PFSK-1 (cell line): ENCODE results near the gene IL15RA.

Source experiments
- FOXP2 ChIP-seq: optimal IDR thresholded peaks from 2 replicates; pipeline ENCODE3; 2011; ENCODE audit warnings: borderline replicate concordance, control low read depth, inconsistent platforms; ENCODE audit not compliant: insufficient read depth; ENCODE audit errors: extremely low read length, extremely low read depth
- POLR2AphosphoS5 ChIP-seq: IDR thresholded peaks from 2 replicates; pipeline ENCODE4 v1.6.1; 2012; ENCODE audit warnings: low read depth, mild to moderate bottlenecking, control low read depth, low read length, moderate library complexity
- SIN3A ChIP-seq: IDR thresholded peaks from 2 replicates; pipeline ENCODE4 v1.6.1; 2012; ENCODE audit warnings: mild to moderate bottlenecking, low read length, moderate library complexity, borderline replicate concordance; ENCODE audit not compliant: insufficient read depth
- TAF1 ChIP-seq: IDR thresholded peaks from 2 replicates; pipeline ENCODE4 v1.6.1; 2012; ENCODE audit warnings: low read length, control low read depth, borderline replicate concordance; ENCODE audit not compliant: insufficient read depth
- TF ChIP-seq, protein P1 (sequence below), 2 experiments: IDR thresholded peaks; 2 replicates each; pipeline versions ENCODE4 v1.6.1 to v1.8.0; 2011 to 2012; ENCODE audit warnings: low read depth in 2 of 2, low read length in 2 of 2, control low read depth in 1 of 2, inconsistent platforms in 1 of 2, mild to moderate bottlenecking in 1 of 2, moderate library complexity in 1 of 2; ENCODE audit not compliant: insufficient read depth in 1 of 2

IL15RA gene

DNA sequence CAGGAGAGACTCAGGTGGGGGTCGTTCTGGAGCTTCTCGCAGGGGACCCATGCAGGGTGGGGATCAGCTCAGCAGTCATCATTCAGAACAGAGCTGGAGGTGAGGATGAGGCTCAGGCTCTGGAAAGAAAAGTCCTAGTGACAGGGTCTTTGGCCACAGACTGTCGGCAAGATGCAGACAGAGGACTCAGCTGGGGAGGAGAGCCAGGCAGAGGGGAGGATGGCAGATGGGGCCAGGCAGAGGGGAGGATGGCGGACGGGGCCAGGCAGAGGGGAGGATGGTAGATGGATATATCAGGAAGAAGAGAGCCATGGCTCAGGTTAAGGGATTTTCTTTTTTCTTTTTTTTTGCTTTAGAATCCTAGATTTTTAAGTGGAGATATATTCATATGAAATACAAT is 7.7 kb upstream of the IL15RA start:
- no peak for TF ChIP-seq FOXP2
- TF ChIP-seq, protein P1, sequence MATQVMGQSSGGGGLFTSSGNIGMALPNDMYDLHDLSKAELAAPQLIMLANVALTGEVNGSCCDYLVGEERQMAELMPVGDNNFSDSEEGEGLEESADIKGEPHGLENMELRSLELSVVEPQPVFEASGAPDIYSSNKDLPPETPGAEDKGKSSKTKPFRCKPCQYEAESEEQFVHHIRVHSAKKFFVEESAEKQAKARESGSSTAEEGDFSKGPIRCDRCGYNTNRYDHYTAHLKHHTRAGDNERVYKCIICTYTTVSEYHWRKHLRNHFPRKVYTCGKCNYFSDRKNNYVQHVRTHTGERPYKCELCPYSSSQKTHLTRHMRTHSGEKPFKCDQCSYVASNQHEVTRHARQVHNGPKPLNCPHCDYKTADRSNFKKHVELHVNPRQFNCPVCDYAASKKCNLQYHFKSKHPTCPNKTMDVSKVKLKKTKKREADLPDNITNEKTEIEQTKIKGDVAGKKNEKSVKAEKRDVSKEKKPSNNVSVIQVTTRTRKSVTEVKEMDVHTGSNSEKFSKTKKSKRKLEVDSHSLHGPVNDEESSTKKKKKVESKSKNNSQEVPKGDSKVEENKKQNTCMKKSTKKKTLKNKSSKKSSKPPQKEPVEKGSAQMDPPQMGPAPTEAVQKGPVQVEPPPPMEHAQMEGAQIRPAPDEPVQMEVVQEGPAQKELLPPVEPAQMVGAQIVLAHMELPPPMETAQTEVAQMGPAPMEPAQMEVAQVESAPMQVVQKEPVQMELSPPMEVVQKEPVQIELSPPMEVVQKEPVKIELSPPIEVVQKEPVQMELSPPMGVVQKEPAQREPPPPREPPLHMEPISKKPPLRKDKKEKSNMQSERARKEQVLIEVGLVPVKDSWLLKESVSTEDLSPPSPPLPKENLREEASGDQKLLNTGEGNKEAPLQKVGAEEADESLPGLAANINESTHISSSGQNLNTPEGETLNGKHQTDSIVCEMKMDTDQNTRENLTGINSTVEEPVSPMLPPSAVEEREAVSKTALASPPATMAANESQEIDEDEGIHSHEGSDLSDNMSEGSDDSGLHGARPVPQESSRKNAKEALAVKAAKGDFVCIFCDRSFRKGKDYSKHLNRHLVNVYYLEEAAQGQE (IDR thresholded peaks at IDR 0.05; ENCODE audit: insufficient read depth in 1 of 2, low read depth in 2 of 2, low read length in 2 of 2): no peak
- TF ChIP-seq TAF1: no peak
- TF ChIP-seq POLR2AphosphoS5: no peak
- TF ChIP-seq SIN3A: no peak

DNA sequence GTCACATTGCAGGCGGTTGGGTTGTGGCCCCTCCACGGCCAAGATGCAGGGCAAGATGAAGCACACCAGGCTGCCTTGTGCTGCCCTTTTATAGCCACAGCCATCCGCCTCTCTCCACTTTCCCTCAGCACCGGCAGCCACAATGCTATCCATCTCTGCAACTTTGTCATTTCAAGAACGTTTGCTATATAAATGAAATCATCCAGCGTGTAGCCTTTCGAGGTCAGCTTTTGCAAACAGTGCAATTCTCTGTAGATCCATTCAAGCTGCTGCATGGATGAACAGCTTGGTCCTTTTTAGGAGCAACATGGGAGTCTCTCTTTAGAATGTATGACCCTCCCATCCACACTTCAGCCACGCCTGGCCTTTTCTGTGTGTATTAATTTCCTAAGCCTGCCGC is 6.4 kb upstream of the IL15RA start:
- no peak for TF ChIP-seq POLR2AphosphoS5

DNA sequence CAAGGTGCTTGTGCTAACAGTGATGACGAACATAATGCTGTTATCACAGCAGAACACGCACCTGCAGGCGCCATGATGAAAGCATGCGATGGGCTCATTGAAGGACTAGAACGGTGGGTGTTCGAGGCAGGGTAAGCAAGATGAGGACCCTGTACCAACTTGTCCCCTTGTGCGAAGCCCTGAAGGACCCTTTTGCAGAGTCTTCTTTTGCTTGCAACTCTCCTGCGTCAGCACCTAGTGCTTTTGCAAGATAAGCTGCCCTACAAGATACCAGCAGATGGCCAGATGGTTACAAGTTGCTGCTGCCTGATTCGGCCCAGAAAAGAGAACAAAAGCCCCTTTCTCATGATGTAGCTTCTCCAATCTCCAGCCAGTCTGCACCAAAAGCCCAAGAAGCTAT is 4.2 kb upstream of the IL15RA start:
- TF ChIP-seq TAF1 (no peak), SIN3A (no peak), POLR2AphosphoS5 (no peak), FOXP2 (no peak)
- TF ChIP-seq, protein P1 (IDR thresholded peaks at IDR 0.05; ENCODE audit: insufficient read depth in 1 of 2, low read depth in 2 of 2, low read length in 2 of 2): no peak

DNA sequence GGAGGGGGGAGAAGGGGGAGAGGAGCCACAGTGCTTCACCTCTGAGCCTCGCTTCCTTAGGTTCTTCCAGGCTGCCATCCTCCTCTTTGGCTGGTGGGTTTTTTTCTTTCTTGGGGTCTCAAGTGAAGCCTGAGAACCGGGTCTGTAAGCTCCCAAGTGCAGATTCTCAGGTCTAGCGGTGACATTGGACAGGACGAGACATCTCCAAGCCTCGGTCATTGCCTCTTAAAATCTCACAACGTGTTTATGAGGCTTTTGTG is 817 bp upstream of the IL15RA start:
- TF ChIP-seq FOXP2 (no peak), SIN3A (no peak), POLR2AphosphoS5 (no peak), TAF1 (no peak)
- TF ChIP-seq, protein P1 (IDR thresholded peaks at IDR 0.05; ENCODE audit: insufficient read depth in 1 of 2, low read depth in 2 of 2, low read length in 2 of 2): no peak

DNA sequence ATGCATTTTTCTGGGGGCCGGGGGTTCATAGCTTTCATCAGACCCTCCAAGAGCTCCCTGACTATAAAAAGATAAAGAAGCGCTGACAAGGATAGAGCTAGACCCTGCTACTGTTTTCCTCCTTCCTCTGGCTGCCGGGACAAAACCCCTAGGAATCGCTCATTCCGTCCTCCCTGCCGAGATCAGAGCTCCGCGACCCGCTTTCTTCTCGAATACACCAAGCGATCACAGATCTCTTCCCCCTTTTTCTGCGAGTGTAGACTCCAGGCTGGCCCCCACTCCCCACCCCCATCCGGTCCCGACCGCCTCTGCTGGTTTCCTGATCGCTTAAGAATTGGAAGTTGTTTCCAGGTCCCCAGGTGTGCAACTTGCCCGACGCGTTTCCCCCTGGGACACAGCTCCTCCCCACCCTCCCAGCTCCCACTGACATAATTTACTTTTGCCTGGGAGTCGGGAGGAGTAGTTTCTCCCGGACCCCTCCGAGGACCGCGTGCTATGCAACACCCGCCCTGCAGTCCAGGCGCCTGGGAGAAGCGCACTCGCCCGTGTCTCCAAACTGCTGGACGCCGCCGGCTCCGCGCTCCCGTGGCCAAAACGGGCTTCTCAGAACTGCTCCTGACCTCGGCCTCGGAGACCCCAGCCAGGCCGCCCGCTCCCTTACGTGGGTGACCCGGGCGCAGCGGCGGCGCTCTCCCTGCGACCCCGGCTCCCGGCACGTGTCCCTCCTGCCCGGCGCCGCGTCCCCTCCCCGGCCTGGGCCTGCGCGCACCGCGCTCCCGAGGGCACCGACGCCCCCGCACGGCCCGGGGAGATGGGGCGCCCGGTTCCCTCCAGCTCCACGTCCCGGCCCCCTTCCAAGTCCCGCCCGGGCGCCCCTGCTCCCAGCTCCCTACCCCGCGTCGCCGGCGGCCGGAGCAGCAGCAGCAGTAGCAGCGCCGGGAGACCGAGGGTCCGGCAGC is 552 bp downstream of the IL15RA start:
- TF ChIP-seq, protein P1 (IDR thresholded peaks at IDR 0.05; ENCODE audit: insufficient read depth in 1 of 2, low read depth in 2 of 2, low read length in 2 of 2): no peak
- TF ChIP-seq TAF1 (no peak), POLR2AphosphoS5 (no peak), SIN3A (no peak), FOXP2 (no peak)
